Activated T-helper 17 cell treated with anti-CD3 and anti-CD28 coated beads, Interleukin-2, amount 50 U/mL, for 72 hours (primary cell): Measurements from ENCODE around the gene CA10. TPM values are rescaled to one million over a fixed set of nuclear protein-coding genes. Genes with fewer than 3 reads are reported as not detected.

Source experiments
- ATAC-seq: fragments of 150-1000 bp; cut with Tn5 transposase; replicated peaks from 2 replicates; pipeline ENCODE4 v1.10.0; 2021; ENCODE audit warnings: mild to moderate bottlenecking, moderate library complexity
- H3K27ac Mint-ChIP-seq: one replicate; pipeline ENCODE4 v1.8.0; 2022; ENCODE audit warnings: mixed read lengths
- H3K27me3 Mint-ChIP-seq: one replicate; pipeline ENCODE4 v1.8.0; 2022; ENCODE audit warnings: mixed read lengths
- H3K36me3 Mint-ChIP-seq: one replicate; pipeline ENCODE4 v1.8.0; 2022; ENCODE audit warnings: low read depth, mild to moderate bottlenecking, mixed read lengths
- H3K4me1 Mint-ChIP-seq: one replicate; pipeline ENCODE4 v1.8.0; 2022; ENCODE audit warnings: mixed read lengths
- H3K4me3 Mint-ChIP-seq: one replicate; pipeline ENCODE4 v1.8.0; 2022; ENCODE audit warnings: mild to moderate bottlenecking, mixed read lengths
- H3K9me3 Mint-ChIP-seq: one replicate; pipeline ENCODE4 v1.8.0; 2022; ENCODE audit warnings: mixed read lengths
- total RNA-seq, 2 donors: library from RNA; stranded (reverse); gene quantifications; one replicate each; pipeline ENCODE4 v1.2.3, GENCODE V29; 2022

The CA10 gene
- total RNA-seq, 2 donors from 2014 or later: 0.56 TPM; not detected in 1

DNA sequence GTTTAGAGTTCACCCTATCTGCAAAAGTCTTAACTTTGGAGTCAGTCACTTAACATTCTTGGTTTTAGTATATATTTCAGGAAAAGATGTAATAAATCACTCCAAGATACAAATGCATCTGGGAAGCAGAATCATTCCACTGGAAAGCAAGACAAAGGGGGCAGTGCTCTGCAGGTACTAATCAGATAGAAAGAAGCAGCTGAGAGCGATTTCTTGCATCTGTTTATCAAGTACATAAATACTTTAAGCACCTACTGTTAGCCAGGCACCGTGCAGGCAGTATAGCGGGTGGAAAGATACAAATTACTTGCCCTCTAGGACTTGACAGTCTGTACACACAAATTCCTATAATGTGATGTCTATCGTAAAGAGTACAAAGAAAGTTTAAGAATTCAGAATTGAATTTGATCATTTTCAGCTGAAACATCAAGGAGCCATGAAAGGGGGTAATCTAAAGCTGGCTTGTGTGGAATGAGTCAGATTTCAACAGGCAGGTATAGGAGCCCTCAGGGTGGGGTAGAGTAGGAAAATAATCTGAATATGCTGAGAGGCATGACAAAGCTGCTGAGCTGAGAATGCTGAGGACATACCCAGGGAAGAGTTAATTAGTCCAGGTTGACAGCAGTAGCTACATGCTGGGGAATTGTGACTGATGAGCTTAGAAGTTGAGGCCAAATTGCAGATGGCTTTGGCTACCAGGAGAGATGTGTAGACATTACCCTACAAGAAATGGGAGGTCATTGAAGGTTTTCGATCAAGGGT is 110.2 kb downstream of the CA10 start:
- no peaks in the 10 kb centered on the region for H3K36me3 Mint-ChIP-seq
- H3K9me3 Mint-ChIP-seq: no peaks in the 10 kb centered on the region
- no peak overlapping the region for H3K27ac Mint-ChIP-seq
- H3K4me3 Mint-ChIP-seq: no peak overlapping the region
- no peak for ATAC-seq
- H3K4me1 Mint-ChIP-seq: no peaks in the 10 kb centered on the region
- H3K27me3 Mint-ChIP-seq: peaks cover 12% of the 10 kb centered on the region

DNA sequence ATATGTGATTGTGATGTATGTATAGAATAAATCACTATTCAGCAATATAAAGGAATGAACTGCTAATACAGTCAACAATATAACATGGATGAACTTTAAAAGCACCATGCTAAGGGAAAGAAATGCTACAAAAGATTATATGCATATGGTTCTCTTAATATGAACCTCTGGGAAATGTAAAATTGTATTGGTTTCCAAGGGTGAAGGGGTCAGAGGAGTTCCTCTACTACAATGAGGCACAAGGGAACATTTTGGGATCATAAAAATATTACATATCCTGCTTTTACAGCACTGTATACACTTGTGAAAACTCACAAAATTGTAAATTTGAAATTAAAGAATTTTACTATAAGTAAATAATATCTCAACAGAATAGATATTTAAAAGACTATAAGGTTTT is 111.4 kb downstream of the CA10 start:
- ATAC-seq: no peak
- Mint-ChIP-seq H3K9me3 (no peaks in the 10 kb centered on the region), H3K4me3 (no peak overlapping the region), H3K36me3 (no peaks in the 10 kb centered on the region), H3K4me1 (no peaks in the 10 kb centered on the region), H3K27ac (no peak overlapping the region), H3K27me3 (peaks cover 12% of the 10 kb centered on the region)

DNA sequence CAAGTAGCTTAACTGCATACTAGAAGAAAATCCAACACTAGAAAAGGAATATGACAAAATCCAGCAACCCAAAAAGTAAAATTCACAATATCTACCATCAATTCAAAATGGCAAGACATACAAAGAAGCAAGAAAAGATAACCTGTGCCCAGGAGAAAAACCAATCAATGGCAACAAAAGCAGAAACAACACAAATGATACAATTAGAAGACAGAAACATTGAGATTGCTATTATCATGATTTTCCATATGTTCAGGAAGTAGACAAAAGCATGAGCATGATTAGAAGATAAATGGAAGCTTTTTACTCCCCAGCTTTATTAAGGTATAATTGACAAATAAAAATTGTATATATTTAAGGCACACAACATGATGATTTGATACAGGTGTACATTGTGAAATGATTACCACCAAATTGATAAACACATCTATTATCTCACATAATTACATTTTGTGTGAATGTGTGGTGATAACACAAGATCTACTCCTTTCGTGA is 117.3 kb downstream of the CA10 start:
- no peaks in the 10 kb centered on the region for H3K4me1 Mint-ChIP-seq
- H3K9me3 Mint-ChIP-seq: no peaks in the 10 kb centered on the region
- H3K36me3 Mint-ChIP-seq: no peaks in the 10 kb centered on the region
- no peak for ATAC-seq
- H3K27ac Mint-ChIP-seq: no peak overlapping the region
- no peak overlapping the region for H3K4me3 Mint-ChIP-seq
- H3K27me3 Mint-ChIP-seq: no peaks in the 10 kb centered on the region

DNA sequence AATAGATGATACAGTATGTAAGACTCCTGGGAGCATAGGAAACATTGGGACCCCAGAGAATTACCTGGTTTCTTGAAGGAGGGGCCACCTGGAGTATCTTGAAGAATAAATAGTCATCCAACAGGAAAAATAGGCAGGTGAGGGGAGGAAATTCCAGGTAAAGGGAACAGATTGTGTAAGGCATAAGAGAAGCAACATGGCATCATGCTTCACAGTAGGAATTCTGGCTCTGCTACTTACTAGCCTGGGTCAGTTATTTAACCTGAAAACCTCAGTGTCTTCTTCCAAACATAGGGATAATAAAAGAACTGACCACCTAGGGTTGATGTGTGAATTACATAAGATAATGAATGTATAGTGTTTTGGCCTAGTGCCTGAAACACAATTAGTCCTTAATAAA is 122.1 kb downstream of the CA10 start:
- no peak overlapping the region for H3K27ac Mint-ChIP-seq
- H3K27me3 Mint-ChIP-seq: peaks cover 9% of the 10 kb centered on the region

DNA sequence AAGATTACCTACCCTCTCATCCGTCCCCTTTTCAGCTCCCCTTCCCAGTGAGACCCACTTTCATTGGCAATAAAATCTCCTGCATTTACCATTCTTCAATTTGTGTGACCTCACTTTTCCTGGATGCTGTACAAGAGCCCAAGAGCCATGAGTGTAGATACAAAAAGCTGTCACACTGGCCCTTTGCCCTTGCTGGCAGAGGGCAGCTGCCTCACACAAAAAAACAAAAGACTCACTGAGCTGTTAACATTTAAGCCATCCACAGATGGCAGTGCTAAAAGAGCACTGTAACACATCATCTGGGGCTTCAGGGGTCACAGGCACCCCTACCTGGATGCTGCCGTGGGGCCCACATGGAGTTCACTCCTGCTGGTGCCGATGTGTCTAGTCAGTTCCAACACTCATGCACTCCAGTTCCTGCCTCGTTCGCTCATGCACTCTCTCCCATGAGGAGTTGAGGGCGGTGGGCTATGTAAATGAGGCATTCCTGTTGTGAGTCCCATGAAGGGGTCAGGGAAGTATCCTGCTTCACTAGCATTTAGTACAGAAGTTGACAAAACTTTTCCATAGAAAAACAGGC is 123.1 kb downstream of the CA10 start:
- no peaks in the 10 kb centered on the region for H3K9me3 Mint-ChIP-seq

More for the DNA sequence above, 122.1 kb downstream of the CA10 start:
- Mint-ChIP-seq H3K9me3 (no peaks in the 10 kb centered on the region), H3K36me3 (no peaks in the 10 kb centered on the region), H3K4me3 (no peak overlapping the region), H3K4me1 (no peaks in the 10 kb centered on the region)
- no peak for ATAC-seq

DNA sequence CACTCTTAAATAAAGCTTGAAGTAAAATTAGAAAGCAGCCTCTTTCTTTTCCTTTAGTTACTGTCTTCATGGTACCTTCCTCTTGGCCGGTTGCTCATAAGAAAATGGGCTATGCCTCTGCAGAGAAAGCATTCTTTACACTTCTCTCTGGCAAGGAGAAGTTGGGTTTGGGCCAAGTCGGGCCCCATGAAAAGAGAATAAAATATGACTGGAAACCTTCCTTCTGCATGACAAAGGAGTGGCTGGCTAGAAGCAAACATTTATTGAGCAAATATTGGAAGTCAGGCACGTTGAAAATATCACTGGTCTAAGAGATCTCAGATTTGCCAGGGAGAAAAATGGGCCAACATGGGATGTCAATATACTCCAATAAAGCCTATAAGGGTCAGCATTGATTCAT is 126.1 kb downstream of the CA10 start:
- Mint-ChIP-seq H3K36me3 (no peaks in the 10 kb centered on the region), H3K4me3 (no peak overlapping the region), H3K4me1 (no peaks in the 10 kb centered on the region), H3K9me3 (no peaks in the 10 kb centered on the region), H3K27me3 (peaks cover 14% of the 10 kb centered on the region), H3K27ac (no peak overlapping the region)
- no peak for ATAC-seq

More for the DNA sequence above, 123.1 kb downstream of the CA10 start:
- no peak overlapping the region for H3K27ac Mint-ChIP-seq
- ATAC-seq: no peak
- no peaks in the 10 kb centered on the region for H3K36me3 Mint-ChIP-seq
- no peak overlapping the region for H3K4me3 Mint-ChIP-seq
- H3K27me3 Mint-ChIP-seq: peaks cover 9% of the 10 kb centered on the region
- H3K4me1 Mint-ChIP-seq: no peaks in the 10 kb centered on the region

DNA sequence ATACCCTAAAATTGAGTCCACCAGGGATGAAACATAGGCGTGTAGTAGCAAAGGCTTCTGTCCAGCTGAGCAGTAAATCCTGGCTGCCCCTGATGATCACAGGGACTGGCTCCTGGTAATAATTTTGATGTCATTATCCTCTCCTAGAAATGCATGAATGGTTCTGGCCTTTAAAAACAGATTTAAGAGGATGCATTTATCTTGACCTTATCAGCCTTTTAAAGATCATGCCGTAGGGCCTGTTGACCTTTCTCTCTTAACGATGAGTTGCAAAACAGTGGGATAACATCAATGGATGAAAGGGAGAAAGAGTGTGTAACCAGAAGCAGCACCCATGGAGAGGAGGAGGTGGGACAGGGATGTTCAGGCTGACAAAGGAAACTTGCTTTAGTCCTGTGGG is 128.5 kb downstream of the CA10 start:
- Mint-ChIP-seq H3K27ac (no peak overlapping the region), H3K27me3 (peaks cover 14% of the 10 kb centered on the region), H3K36me3 (no peaks in the 10 kb centered on the region), H3K4me3 (no peak overlapping the region), H3K9me3 (no peaks in the 10 kb centered on the region), H3K4me1 (no peaks in the 10 kb centered on the region)
- ATAC-seq: no peak

DNA sequence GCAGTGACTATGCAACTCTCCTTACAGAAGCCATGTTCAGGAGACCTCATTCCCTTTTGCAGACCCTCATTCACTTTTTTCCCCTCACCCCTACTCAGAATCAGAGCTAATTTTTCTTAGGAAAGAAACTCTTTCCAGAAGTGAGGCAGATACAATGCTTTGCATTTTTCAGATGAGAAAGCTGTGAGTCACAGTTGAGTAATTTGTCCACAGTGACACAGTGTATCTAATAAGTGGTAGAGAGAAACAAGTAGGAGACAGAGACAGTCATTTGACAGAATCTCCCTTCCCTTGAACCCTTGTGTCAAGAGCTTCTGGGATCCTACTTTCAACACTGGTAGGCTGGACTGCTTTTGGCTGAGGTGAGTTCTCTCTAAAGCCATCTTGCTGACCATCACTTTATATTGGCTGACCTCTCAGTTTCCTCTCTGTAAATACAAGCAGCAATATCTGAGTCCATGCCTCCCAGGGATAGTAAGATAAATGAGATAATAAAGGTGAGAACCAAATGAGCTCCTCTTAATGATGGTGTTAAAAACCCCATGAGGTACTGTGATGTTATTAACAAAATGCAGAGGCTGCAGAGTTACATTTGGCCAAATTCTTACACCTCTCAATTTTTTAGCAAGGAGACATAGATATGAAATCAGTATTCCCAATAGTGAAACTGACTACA is 130.8 kb downstream of the CA10 start:
- ATAC-seq: no peak
- no peaks in the 10 kb centered on the region for H3K9me3 Mint-ChIP-seq
- H3K36me3 Mint-ChIP-seq: no peaks in the 10 kb centered on the region
- peaks cover 9% of the 10 kb centered on the region for H3K27me3 Mint-ChIP-seq
- H3K4me1 Mint-ChIP-seq: no peaks in the 10 kb centered on the region
- no peak overlapping the region for H3K27ac Mint-ChIP-seq
- H3K4me3 Mint-ChIP-seq: no peak overlapping the region

DNA sequence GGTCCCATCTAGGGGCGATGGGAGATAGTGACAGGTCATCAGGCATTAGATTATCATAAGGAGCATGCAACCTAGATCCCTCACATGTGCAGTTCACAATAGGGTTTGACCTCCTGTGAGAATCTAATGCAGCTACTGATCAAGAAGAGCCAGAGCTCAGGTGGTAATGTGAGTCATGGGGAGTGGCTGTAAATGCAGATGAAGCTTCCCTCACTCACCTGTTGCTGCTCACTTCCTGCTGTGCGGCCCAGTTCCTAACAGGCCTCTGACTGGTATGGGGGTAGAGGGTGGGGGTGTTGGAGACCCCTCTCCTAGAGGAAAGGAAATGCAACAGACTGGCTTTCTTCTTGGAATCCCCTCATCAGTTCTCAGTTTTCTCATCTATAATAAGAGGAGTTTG is 131.4 kb downstream of the CA10 start:
- Mint-ChIP-seq H3K27ac (no peak overlapping the region), H3K4me1 (no peaks in the 10 kb centered on the region), H3K9me3 (no peaks in the 10 kb centered on the region), H3K36me3 (no peaks in the 10 kb centered on the region), H3K27me3 (peaks cover 5% of the 10 kb centered on the region), H3K4me3 (no peak overlapping the region)
- no peak for ATAC-seq

DNA sequence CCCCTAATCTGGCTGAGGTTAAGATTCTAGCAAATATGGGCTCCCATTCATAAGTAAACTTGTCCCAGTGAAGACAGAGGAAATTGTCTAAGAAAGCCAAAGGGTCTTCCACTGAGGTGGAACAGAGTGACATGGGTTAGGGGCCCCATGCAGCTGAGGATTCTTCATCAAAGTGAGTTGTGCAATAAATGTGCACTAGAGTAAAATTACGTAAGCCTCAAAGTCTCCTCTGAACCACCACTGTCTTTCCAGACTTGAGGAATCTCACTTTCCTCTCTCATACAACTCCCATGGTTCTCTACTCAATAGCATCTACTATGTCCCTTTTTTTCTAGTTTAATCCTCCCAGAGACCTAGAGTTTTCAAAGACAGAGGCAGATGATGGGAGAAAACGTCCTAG is 132.4 kb downstream of the CA10 start:
- no peak overlapping the region for H3K27ac Mint-ChIP-seq
- no peaks in the 10 kb centered on the region for H3K36me3 Mint-ChIP-seq
- H3K4me1 Mint-ChIP-seq: no peaks in the 10 kb centered on the region
- no peak for ATAC-seq
- no peak overlapping the region for H3K4me3 Mint-ChIP-seq
- peaks cover 5% of the 10 kb centered on the region for H3K27me3 Mint-ChIP-seq
- no peaks in the 10 kb centered on the region for H3K9me3 Mint-ChIP-seq

DNA sequence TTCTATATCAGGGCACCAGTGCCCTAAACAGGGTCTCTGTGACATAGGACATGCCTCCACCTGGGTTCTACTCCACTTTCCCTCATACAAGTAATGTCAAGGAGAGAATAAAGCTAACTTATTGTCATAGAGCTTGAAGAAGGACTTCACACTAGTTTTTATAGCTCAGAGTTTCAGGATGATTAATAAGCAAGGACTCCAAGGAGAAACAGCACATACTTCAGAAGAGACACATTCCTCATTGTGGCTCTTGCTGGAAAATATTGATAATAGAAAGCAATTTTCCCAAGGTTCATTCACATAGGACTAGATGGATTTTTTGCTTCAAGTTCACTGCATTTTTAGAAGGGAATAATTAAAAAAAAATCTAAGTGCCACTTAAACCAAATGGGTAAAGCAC is 133.3 kb downstream of the CA10 start:
- H3K9me3 Mint-ChIP-seq: no peaks in the 10 kb centered on the region
- no peak for ATAC-seq
- H3K27me3 Mint-ChIP-seq: peaks cover 12% of the 10 kb centered on the region
- no peaks in the 10 kb centered on the region for H3K36me3 Mint-ChIP-seq
- no peak overlapping the region for H3K27ac Mint-ChIP-seq
- no peaks in the 10 kb centered on the region for H3K4me1 Mint-ChIP-seq
- H3K4me3 Mint-ChIP-seq: no peak overlapping the region

DNA sequence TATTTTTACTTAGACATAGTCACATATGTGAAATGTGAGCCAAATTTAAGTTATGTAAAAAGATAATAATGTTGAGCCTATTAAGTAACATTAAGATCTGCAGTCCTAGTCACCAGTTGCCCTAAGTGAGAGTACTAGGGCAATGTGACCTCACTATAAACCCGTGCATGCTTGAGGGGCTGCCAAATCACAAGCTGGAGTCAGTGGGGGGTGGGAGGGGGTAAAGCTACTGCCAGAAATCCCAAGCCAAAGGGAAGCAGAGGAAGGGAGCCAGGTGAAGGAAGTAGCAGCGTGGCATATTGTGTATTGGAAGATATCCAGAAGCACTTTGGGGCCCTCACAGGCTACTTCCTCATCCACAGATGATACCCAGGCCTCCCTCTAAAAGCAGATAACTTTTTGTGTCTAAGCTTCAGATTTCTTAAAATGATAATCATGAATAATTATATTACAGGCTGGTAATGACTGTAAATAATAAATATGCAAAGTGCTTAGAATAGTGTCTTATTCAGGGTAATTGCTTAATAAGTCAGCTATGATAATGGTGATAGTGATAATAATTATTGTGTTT is 134.1 kb downstream of the CA10 start:
- Mint-ChIP-seq H3K27ac (no peak overlapping the region), H3K9me3 (no peaks in the 10 kb centered on the region), H3K27me3 (peaks cover 12% of the 10 kb centered on the region), H3K36me3 (no peaks in the 10 kb centered on the region), H3K4me1 (no peaks in the 10 kb centered on the region), H3K4me3 (no peak overlapping the region)
- no peak for ATAC-seq

DNA sequence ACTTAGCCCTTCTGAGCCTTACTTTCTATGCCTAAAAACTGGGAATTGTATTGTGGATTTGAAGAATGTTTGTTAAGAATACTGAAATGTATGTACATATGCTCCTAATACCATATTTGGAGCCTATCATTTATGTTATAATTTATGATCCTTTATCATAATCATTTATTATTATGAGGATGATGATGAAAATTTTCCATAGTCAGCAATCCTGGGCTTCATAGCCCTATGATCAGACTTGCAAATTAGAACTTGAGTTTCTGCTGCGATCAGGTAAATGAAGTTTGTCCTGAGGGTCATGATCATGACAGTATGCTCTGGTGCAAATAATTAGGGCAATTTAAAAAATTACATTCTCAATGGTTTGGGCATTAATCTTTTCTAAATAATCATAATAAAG is 147.4 kb downstream of the CA10 start:
- H3K36me3 Mint-ChIP-seq: no peaks in the 10 kb centered on the region
- ATAC-seq: no peak
- peaks cover 17% of the 10 kb centered on the region for H3K27me3 Mint-ChIP-seq
- H3K27ac Mint-ChIP-seq: no peak overlapping the region
- H3K9me3 Mint-ChIP-seq: peaks cover 4% of the 10 kb centered on the region
- no peak overlapping the region for H3K4me3 Mint-ChIP-seq
- no peaks in the 10 kb centered on the region for H3K4me1 Mint-ChIP-seq

DNA sequence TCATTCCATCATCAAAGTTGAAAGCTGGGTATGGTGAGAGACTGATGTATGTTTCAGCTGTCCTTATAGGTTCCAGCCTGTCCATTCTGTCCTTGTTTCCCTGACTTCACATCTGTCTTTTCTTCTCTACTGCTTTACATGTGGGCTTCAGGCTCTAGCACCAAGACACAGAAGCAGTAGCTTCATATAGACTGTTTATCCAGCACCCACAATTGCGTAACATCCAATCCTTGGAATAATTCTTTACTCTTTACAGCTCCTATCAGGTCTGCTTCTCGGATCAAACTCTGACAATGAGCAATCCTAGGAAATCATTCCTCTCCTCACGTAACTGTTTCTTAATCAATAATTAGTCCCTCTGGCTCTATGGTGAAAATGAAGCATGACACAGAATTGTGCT is 158.9 kb downstream of the CA10 start:
- Mint-ChIP-seq H3K9me3 (no peaks in the 10 kb centered on the region), H3K27ac (no peak overlapping the region), H3K4me1 (no peaks in the 10 kb centered on the region), H3K36me3 (no peaks in the 10 kb centered on the region), H3K27me3 (peaks cover 7% of the 10 kb centered on the region), H3K4me3 (no peak overlapping the region)
- no peak for ATAC-seq

DNA sequence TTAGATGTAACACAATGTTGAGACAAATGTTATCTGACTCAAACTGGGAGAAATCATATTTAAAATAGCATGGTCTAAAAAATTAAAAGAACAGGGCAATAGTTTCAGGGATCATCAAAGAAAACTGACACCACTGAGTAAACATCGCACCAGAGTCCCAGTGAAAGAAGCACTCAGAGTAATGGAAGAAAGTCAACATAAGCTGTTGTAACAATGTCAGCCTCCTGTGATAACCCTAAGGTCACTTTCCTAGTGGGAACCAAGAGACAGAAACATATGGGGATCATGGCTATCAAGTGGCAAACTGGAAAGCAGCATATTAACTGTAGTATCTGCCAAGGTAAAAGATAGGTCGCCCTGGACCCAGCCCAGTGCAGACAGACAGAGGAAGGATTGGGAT is 160.8 kb downstream of the CA10 start:
- no peak for ATAC-seq
- no peak overlapping the region for H3K27ac Mint-ChIP-seq
- no peaks in the 10 kb centered on the region for H3K36me3 Mint-ChIP-seq
- no peaks in the 10 kb centered on the region for H3K9me3 Mint-ChIP-seq
- no peaks in the 10 kb centered on the region for H3K4me1 Mint-ChIP-seq
- H3K4me3 Mint-ChIP-seq: no peak overlapping the region
- H3K27me3 Mint-ChIP-seq: peaks cover 6% of the 10 kb centered on the region
